ENCODE results near the gene METTL25. TPM values are rescaled to one million over a fixed set of nuclear protein-coding genes. Genes with fewer than 3 reads are reported as not detected.

Gene METTL25
- total and polyA plus RNA-seq, 2 of the 8 experiments (the other 6 are each of a cell fraction or from before 2014, with no cell fraction given), result 2.4 to 8.3 TPM

DNA sequence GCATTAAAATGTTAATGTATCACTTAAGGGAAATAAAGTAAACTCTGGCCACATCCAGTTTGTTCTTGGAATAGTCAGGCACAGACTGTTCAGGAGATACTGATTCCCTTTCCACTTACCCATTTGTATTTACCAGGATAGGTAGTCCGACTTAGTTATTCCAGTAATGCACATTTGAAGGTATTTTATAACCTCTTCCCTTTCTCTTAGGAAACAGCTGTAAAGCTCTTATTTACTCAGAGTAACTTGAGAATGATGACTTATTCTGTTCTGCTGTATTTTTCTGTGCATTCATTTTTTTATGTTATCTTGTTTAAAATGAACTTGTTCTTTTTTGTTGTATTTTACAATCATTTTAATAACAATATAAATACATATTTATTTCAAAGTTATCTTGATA, 78.0 kb downstream of the METTL25 start (continued):
- TF ChIP-seq KDM5A (IDR thresholded peaks at IDR 0.05; ENCODE audit: low read length), result no peak
- no peak for TF ChIP-seq YY1 (IDR thresholded peaks at IDR 0.05; ENCODE audit: low read depth, low read length)
- no peak for TF ChIP-seq BCL11A (IDR thresholded peaks at IDR 0.05; ENCODE audit: low read depth in 2 of 2, low read length in 2 of 2)
- no peak for TF ChIP-seq TAF7 (optimal IDR thresholded peaks at IDR 0.05; ENCODE audit: borderline replicate concordance, low read depth, low read length)
- TF ChIP-seq, protein P1, sequence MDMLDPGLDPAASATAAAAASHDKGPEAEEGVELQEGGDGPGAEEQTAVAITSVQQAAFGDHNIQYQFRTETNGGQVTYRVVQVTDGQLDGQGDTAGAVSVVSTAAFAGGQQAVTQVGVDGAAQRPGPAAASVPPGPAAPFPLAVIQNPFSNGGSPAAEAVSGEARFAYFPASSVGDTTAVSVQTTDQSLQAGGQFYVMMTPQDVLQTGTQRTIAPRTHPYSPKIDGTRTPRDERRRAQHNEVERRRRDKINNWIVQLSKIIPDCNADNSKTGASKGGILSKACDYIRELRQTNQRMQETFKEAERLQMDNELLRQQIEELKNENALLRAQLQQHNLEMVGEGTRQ (IDR thresholded peaks at IDR 0.05; ENCODE audit: low read length), result no peak
- TF ChIP-seq TCF12 (IDR thresholded peaks at IDR 0.05; ENCODE audit: low read depth, low read length), result no peak
- TF ChIP-seq BACH1 (IDR thresholded peaks at IDR 0.05; ENCODE audit: low read length), result no peak
- no peak for TF ChIP-seq TEAD4 (IDR thresholded peaks at IDR 0.05; ENCODE audit: low read depth, low read length)
